K562 (cell line): ENCODE data around the gene KCTD1. TPM values are rescaled to one million over a fixed set of nuclear protein-coding genes. Genes with fewer than 3 reads are reported as not detected.

Experiments used
- ATAC-seq: fragments of 200-7000 bp; cut with Tn5 transposase; 3 replicates; pipeline ENCODE4 v1.9.1; 2020; ENCODE audit warnings: moderate library complexity
- BruUV-seq: library from RNA; stranded (reverse); fragments of 400-500 nt; replicated peaks from 2 replicates; lab custom pipeline; 2021; lab: Mats Ljungman, UMichigan
- CTCF ChIA-PET: fragments of 300-600 bp; formaldehyde crosslinking; extraction: SDS; loops from one replicate; lab custom pipeline; 2021; ENCODE audit warnings: low intra/inter-chr PET ratio; lab: Yijun Ruan, JAX
- POLR2A ChIA-PET: fragments of 300-600, 350-650 bp; sonication (Branson Sonifier 250); formaldehyde crosslinking; extraction: SDS; loops from one replicate; lab custom pipeline; 2021; ENCODE audit warnings: antibody characterized with exemption, inconsistent platforms; lab: Yijun Ruan, JAX
- DNase-seq, 4 experiments: peaks; one replicate each; pipeline versions ENCODE4 v3.0.0 to v3.0.0-alpha.2; 2011 to 2018; ENCODE audit warnings: low spot score in 3 of 4, mixed read lengths in 3 of 4; ENCODE audit errors: extremely low read depth in 1 of 4
- FAIRE-seq: peaks from 2 replicates; lab custom pipeline; 2011; peaks lifted over from hg19 to GRCh38; lab: Jason Lieb, UNC
- H2AFZ ChIP-seq: 2 replicates; pipeline ENCODE4 v1.6.0; 2011; ENCODE audit warnings: low read depth, low read length, control low read depth, inconsistent platforms
- H3K27ac ChIP-seq: fragments of 200-600 bp; 3 replicates; pipeline ENCODE4 v1.8.0; 2011; ENCODE audit warnings: low read depth, mild to moderate bottlenecking, control low read depth, inconsistent platforms, low read length, moderate library complexity, mixed read lengths; ENCODE audit errors: extremely low read depth
- H3K27me3 ChIP-seq, 2 experiments: fragments of 300-600 bp in 1 of 2; 2 replicates in 1 of 2; 3 replicates in 1 of 2; pipeline versions ENCODE4 v1.6.0 to v1.8.0; 2011; ENCODE audit warnings: inconsistent platforms in 2 of 2, low read length in 2 of 2, mild to moderate bottlenecking in 1 of 2, mixed read lengths in 1 of 2, moderate library complexity in 1 of 2; ENCODE audit not compliant: control insufficient read depth in 2 of 2, insufficient read depth in 2 of 2
- H3K36me3 ChIP-seq: fragments of 300-600 bp; 3 replicates; pipeline ENCODE4 v1.8.0; 2011; ENCODE audit warnings: mild to moderate bottlenecking, low read length, inconsistent platforms; ENCODE audit not compliant: control insufficient read depth, insufficient read depth
- H3K4me1 ChIP-seq, 2 experiments: fragments of 200-600 bp in 1 of 2; replicated peaks in 1 of 2; 2 replicates in 1 of 2; 3 replicates in 1 of 2; pipeline versions ENCODE4 v1.5.1 to v1.8.0; 2011; ENCODE audit warnings: inconsistent platforms in 2 of 2, low read length in 2 of 2, mild to moderate bottlenecking in 1 of 2, mixed read lengths in 1 of 2, moderate library complexity in 1 of 2; ENCODE audit not compliant: control insufficient read depth in 2 of 2, insufficient read depth in 2 of 2
- H3K4me2 ChIP-seq: 2 replicates; pipeline ENCODE4 v1.6.1; 2011; ENCODE audit warnings: low read length, control low read depth, inconsistent platforms, mixed read lengths; ENCODE audit not compliant: insufficient read depth
- H3K4me3 ChIP-seq: fragments of 200-600 bp; sonication (generic), shearing (Covaris generic); 2 replicates; pipeline ENCODE4 v1.5.1; 2016; ENCODE audit warnings: control low read depth, inconsistent platforms
- H3K79me2 ChIP-seq: fragments of 200-600 bp; 3 replicates; pipeline ENCODE4 v1.8.0; 2011; ENCODE audit warnings: low read length, inconsistent platforms; ENCODE audit not compliant: control insufficient read depth, insufficient read depth
- H3K9ac ChIP-seq, 2 experiments: 2 replicates each; pipeline versions ENCODE4 v1.6.0 to v1.6.1; 2011; ENCODE audit warnings: low read depth in 2 of 2, low read length in 2 of 2, control low read depth in 1 of 2, inconsistent platforms in 1 of 2, mild to moderate bottlenecking in 1 of 2, mixed read lengths in 1 of 2; ENCODE audit not compliant: insufficient read depth in 1 of 2
- H3K9me1 ChIP-seq: one replicate; pipeline ENCODE4 v1.6.0; 2011; ENCODE audit warnings: inconsistent platforms, mild to moderate bottlenecking, low read length, moderate library complexity; ENCODE audit not compliant: control insufficient read depth, insufficient read depth
- H3K9me3 ChIP-seq: replicated peaks from 2 replicates; pipeline ENCODE4 v1.5.1; 2011; ENCODE audit warnings: low read depth, low read length, inconsistent platforms; ENCODE audit not compliant: control insufficient read depth, insufficient read depth
- H4K20me1 ChIP-seq: replicated peaks from 2 replicates; pipeline ENCODE4 v1.6.1; 2011; ENCODE audit warnings: low read length, inconsistent platforms, mixed read lengths; ENCODE audit not compliant: control insufficient read depth, insufficient read depth
- FOXJ3 ChIP-seq: sonication (generic); formaldehyde crosslinking; IDR thresholded peaks from 2 replicates; pipeline ENCODE4 v1.4.0; 2020; ENCODE audit warnings: mild to moderate bottlenecking, missing genetic modification reagents
- GTF2B ChIP-seq: IDR thresholded peaks from 2 replicates; pipeline ENCODE4 v1.6.1; 2011; ENCODE audit not compliant: insufficient read length; ENCODE audit errors: extremely low read depth
- HDAC3 ChIP-seq: fragments of 450-650 bp; IDR thresholded peaks from 2 replicates; pipeline ENCODE4 v1.6.1; 2018; ENCODE audit warnings: borderline replicate concordance, mild to moderate bottlenecking, moderate library complexity; ENCODE audit not compliant: partially characterized antibody
- HNRNPUL1 ChIP-seq: fragments of 200-400 bp; formaldehyde crosslinking; IDR thresholded peaks from 2 replicates; pipeline ENCODE4 v1.6.1; 2017; ENCODE audit warnings: low read length
- PCBP2 ChIP-seq: fragments of 200-400 bp; formaldehyde crosslinking; IDR thresholded peaks from 2 replicates; pipeline ENCODE4 v1.6.1; 2018; ENCODE audit warnings: low read length, low read depth, mild to moderate bottlenecking, moderate library complexity; ENCODE audit not compliant: poor library complexity, severe bottlenecking
- PHB ChIP-seq: fragments of 250-450 bp; sonication (Bioruptor Pico); IDR thresholded peaks from 2 replicates; pipeline ENCODE4 v1.5.0; 2021
- PURB ChIP-seq: sonication (generic); formaldehyde crosslinking; IDR thresholded peaks from 2 replicates; pipeline ENCODE4 v1.9.0; 2021; ENCODE audit warnings: low read depth, mild to moderate bottlenecking, missing genetic modification reagents
- SAFB ChIP-seq: fragments of 200-400 bp; formaldehyde crosslinking; IDR thresholded peaks from 2 replicates; pipeline ENCODE4 v1.6.1; 2017; ENCODE audit warnings: low read depth, low read length, borderline replicate concordance
- SNAPC5 ChIP-seq: fragments of 250-450 bp; sonication (Bioruptor Pico); IDR thresholded peaks from 2 replicates; pipeline ENCODE4 v1.8.0; 2021; ENCODE audit warnings: moderate library complexity, mild to moderate bottlenecking, inconsistent platforms
- TSC22D4 ChIP-seq: fragments of 450-650 bp; IDR thresholded peaks from 2 replicates; pipeline ENCODE4 v1.6.1; 2016; ENCODE audit warnings: missing genetic modification characterization, missing biosample characterization, control low read depth
- ZBED1 ChIP-seq: IDR thresholded peaks from 2 replicates; pipeline ENCODE4 v1.6.1; 2014
- ZKSCAN1 ChIP-seq: fragments of 150-350 bp; IDR thresholded peaks from 2 replicates; pipeline ENCODE4 v1.6.1; 2016; ENCODE audit warnings: low read depth, low read length
- ZKSCAN8 ChIP-seq: fragments of 200-800 bp; sonication (Bioruptor generic); IDR thresholded peaks from 2 replicates; pipeline ENCODE4 v1.6.1; 2016; ENCODE audit warnings: missing genetic modification characterization, missing compliant biosample characterization
- ZNF316 ChIP-seq: fragments of 450-650 bp; IDR thresholded peaks from 2 replicates; pipeline ENCODE4 v1.6.1; 2016
- ZNF449 ChIP-seq: fragments of 250-450 bp; sonication (Bioruptor Pico); IDR thresholded peaks from 2 replicates; pipeline ENCODE4 v1.8.0; 2022; ENCODE audit warnings: moderate library complexity, mild to moderate bottlenecking, inconsistent platforms
- ZNF639 ChIP-seq, 2 experiments: fragments of 200-800 bp in 1 of 2; sonication (Bioruptor generic) in 1 of 2; sonication (generic) in 1 of 2; formaldehyde crosslinking in 1 of 2; IDR thresholded peaks in 1 of 2; conservative IDR thresholded peaks in 1 of 2; 2 replicates each; pipeline versions ENCODE4 v1.5.0 to v1.6.1; 2016 to 2020; ENCODE audit warnings: missing compliant biosample characterization in 1 of 2, missing genetic modification characterization in 1 of 2, missing genetic modification reagents in 1 of 2
- ZNF740 ChIP-seq, 3 experiments: fragments of 200-800 bp in 1 of 3; sonication (Bioruptor generic) in 1 of 3; sonication (generic) in 1 of 3; formaldehyde crosslinking in 1 of 3; IDR thresholded peaks; 2 replicates each; pipeline versions ENCODE4 v1.6.1 to v1.8.0; 2016 to 2022; ENCODE audit warnings: mild to moderate bottlenecking in 2 of 3, missing compliant biosample characterization in 2 of 3, missing genetic modification characterization in 2 of 3, missing genetic modification reagents in 1 of 3
- WGBS: fragments of 100-300 bp; shearing (Covaris generic); methylation state at CpG from one replicate; pipeline ENCODE4 v1.1.6; 2016; ENCODE audit warnings: low coverage, mixed read lengths; ENCODE audit not compliant: insufficient coverage; ENCODE audit errors: missing lambda C conversion rate; 5-methylcytosine and 5-hydroxymethylcytosine counted together
- in situ Hi-C: fragments of 300-500 bp; cut with MboI; formaldehyde crosslinking; loops from 4 replicates; pipeline ENCODE4 v1.15.0; 2018; ENCODE audit warnings: inconsistent platforms, mixed read lengths
- intact Hi-C: fragments of 100-400 bp; cut with micrococcal nuclease; formaldehyde crosslinking; loops from 2 replicates; pipeline ENCODE4 v1.14.2; 2022
- polyA plus RNA-seq, 8 experiments: library from polyadenylated mRNA; depleted of rRNA in 4 of 8; stranded (reverse) in 5 of 8; unstranded in 3 of 8; fragments of >200 nt; fragmentation: Nextera tagmentation in 2 of 8; fragmentation: Illumina TruSeq in 1 of 8; extraction: Ambion mirVana in 2 of 8; extraction: Trizol in 1 of 8; gene quantifications; 2 replicates each; pipeline versions ENCODE4 v1.2.1 to v1.2.3, GENCODE V29; 2011 to 2014; ENCODE audit warnings: inconsistent platforms in 1 of 8, missing spikeins in 1 of 8
- total RNA-seq, 7 experiments: library from RNA; depleted of rRNA in 6 of 7; stranded (reverse); fragments of >200 nt in 6 of 7; fragmentation: Illumina TruSeq in 2 of 7; extraction: Trizol in 2 of 7; gene quantifications; 2 replicates each; pipeline versions ENCODE4 v1.2.1 to v1.2.3, GENCODE V29; 2011 to 2021; ENCODE audit warnings: low replicate concordance in 1 of 7

The KCTD1 gene
- total and polyA plus RNA-seq, 9 of the 15 experiments (the other 6 are each of a cell fraction or from before 2014, with no cell fraction given), result not detected

GRCh38 chr18:26532367-26533340, 15.7 kb downstream of the KCTD1 start:
- Histone ChIP-seq H3K36me3 (no peaks in the 10 kb centered on the region), H3K9ac (no peak overlapping the region), H3K9me3 (no peaks in the 10 kb centered on the region), H4K20me1 (no peaks in the 10 kb centered on the region), H3K9me1 (no peaks in the 10 kb centered on the region), H2AFZ (no peak overlapping the region), H3K27me3 (no peaks in the 10 kb centered on the region), H3K4me2 (no peak overlapping the region), H3K79me2 (no peaks in the 10 kb centered on the region), H3K27ac (no peak overlapping the region), H3K4me3 (no peak overlapping the region), H3K4me1 (no peaks in the 10 kb centered on the region)
- CTCF ChIA-PET, result no interaction called here
- BruUV-seq, result no TSS peak
- ATAC-seq, result no peak
- no peak for DNase-seq
- in situ Hi-C loops, result no loop called here
- POLR2A ChIA-PET, result no interaction called here
- FAIRE-seq, result no peak
- WGBS, result 1% methylated on average over 9 of the region's 9 CpGs
- intact Hi-C loops, result no loop called here
- TF ChIP-seq FOXJ3 (CRISPR knock-in tag), result no peak
- no peak for TF ChIP-seq PCBP2
- TF ChIP-seq ZNF316, result no peak
- no peak for TF ChIP-seq HDAC3
- TF ChIP-seq ZKSCAN8 (CRISPR knock-in tag), result no peak
- no peak for TF ChIP-seq SNAPC5
- no peak for TF ChIP-seq HNRNPUL1
- no peak for TF ChIP-seq ZNF449
- TF ChIP-seq GTF2B, result no peak
- TF ChIP-seq PURB (CRISPR knock-in tag), result no peak
- TF ChIP-seq ZKSCAN1, result no peak
- no peak for TF ChIP-seq ZBED1
- TF ChIP-seq ZNF639 (CRISPR knock-in tag; conservative IDR thresholded peaks at IDR 0.05 in 1 of 2, IDR thresholded peaks at IDR 0.05 in 1 of 2), result no peak
- no peak for TF ChIP-seq ZNF740 (CRISPR knock-in tag; IDR thresholded peaks at IDR 0.05)
- no peak for TF ChIP-seq ZNF740 (tag; IDR thresholded peaks at IDR 0.05)
- TF ChIP-seq SAFB, result no peak
- TF ChIP-seq PHB (CRISPR knock-in tag), result no peak
- no peak for TF ChIP-seq TSC22D4 (tag)
